Kidney (tissue), 14 donors: Measurements from ENCODE around the gene FBLN7. TPM values are rescaled to one million over a fixed set of nuclear protein-coding genes. Genes with fewer than 3 reads are reported as not detected.

ENCODE experiments used
- DNase-seq, 5 donors: peaks; one replicate each; pipeline ENCODE4 v3.0.0-alpha.2; 2013 to 2020
- FAIRE-seq: peaks from 2 replicates; lab custom pipeline; 2012; peaks lifted over from hg19 to GRCh38; lab: Jason Lieb, UNC
- H3K27ac ChIP-seq, 2 donors: one replicate each; pipeline ENCODE4 v1.7.0; 2013; ENCODE audit warnings: low read depth in 2 of 2, low read length in 2 of 2, inconsistent platforms in 1 of 2
- H3K27me3 ChIP-seq: one replicate; pipeline ENCODE4 v1.7.1; 2013; ENCODE audit warnings: low read length, inconsistent platforms; ENCODE audit not compliant: control insufficient read depth, insufficient read depth
- H3K36me3 ChIP-seq, 3 donors: one replicate each; pipeline versions ENCODE4 v1.7.0 to v1.7.1; 2013; ENCODE audit warnings: low read length in 3 of 3, control low read depth in 1 of 3, inconsistent platforms in 1 of 3; ENCODE audit not compliant: insufficient read depth in 3 of 3, control insufficient read depth in 2 of 3
- H3K4me1 ChIP-seq, 3 donors: one replicate each; pipeline versions ENCODE4 v1.7.0 to v1.7.1; 2013; ENCODE audit warnings: low read length in 3 of 3, inconsistent platforms in 1 of 3, low read depth in 1 of 3; ENCODE audit not compliant: control insufficient read depth in 2 of 3, insufficient read depth in 2 of 3
- H3K4me3 ChIP-seq, 3 donors: one replicate each; pipeline versions ENCODE4 v1.7.0 to v1.8.1; 2013; ENCODE audit warnings: low read length in 3 of 3, control low read depth in 1 of 3, inconsistent platforms in 1 of 3
- H3K9ac ChIP-seq, 3 donors: one replicate each; pipeline versions ENCODE4 v1.7.0 to v1.7.1; 2013; ENCODE audit warnings: low read length in 3 of 3, control low read depth in 1 of 3, inconsistent platforms in 1 of 3
- H3K9me3 ChIP-seq, 3 donors: one replicate each; pipeline versions ENCODE4 v1.7.0 to v1.7.1; 2013; ENCODE audit warnings: low read length in 3 of 3, control low read depth in 1 of 3, inconsistent platforms in 1 of 3; ENCODE audit not compliant: control insufficient read depth in 2 of 3, insufficient read depth in 1 of 3
- intact Hi-C: fragments of 100-400 bp; cut with DNase I; formaldehyde crosslinking; loops from one replicate; pipeline ENCODE4 v1.11.1; 2022
- polyA plus RNA-seq: library from polyadenylated mRNA; stranded (reverse); fragments of 350-450 nt; fragmentation: Illumina TruSeq; extraction: RNeasy Lipid Tissue Mini Kit (QIAGEN cat#74804); gene quantifications from one replicate; pipeline ENCODE4 v1.2.3, GENCODE V29; 2014; ENCODE audit warnings: low read depth, low replicate concordance; ENCODE audit not compliant: insufficient read depth
- total RNA-seq: library from RNA; stranded (reverse); fragmentation: NEBNext Ultra II Directional; extraction: Animal tissue kit (Norgen Biotek cat#: 25700); gene quantifications from one replicate; pipeline ENCODE4 v1.2.1, GENCODE V29; 2021
- TF ChIP-seq, protein P1 (sequence below): IDR thresholded peaks from 3 replicates; pipeline ENCODE4 v1.5.1; 2012; ENCODE audit warnings: mild to moderate bottlenecking, moderate library complexity, borderline replicate concordance; ENCODE audit not compliant: insufficient read depth; ENCODE audit errors: extremely low read depth
- donor health status: control.
- donor health status: control.
- donor health status: control.
- donor health status: control.
- donor health status: control.
- donor health status: DM: yes; HTN: yes; CAD: no.
- donor health status: Normal renal cell carcinoma (clear cell type).

The FBLN7 gene
- total and polyA plus RNA-seq, 2 donors from 2014 or later: 0.71 to 4.6 TPM

DNA sequence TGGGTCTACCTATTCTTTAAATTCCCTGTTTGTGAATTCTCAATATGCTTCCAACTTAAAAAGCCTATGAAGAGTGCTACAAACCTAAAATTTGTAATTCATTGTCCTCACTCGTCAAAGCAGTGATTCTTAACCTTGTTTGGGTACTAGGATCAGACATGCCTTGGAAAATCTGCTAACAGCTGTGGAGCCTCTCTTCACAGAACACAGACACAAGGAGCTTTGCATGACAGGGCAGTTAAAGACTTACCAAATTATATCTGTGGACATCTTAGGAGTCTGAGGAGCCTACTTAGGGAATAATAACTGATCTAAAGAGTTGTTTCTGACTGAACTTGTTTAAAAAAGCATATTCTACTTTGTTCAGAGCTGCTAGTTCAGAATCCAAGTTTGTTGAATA lies 45.0 kb upstream of the FBLN7 start:
- no peaks in the 10 kb centered on the region for H3K9me3 ChIP-seq
- FAIRE-seq: no peak
- no peak overlapping the region for H3K4me3 ChIP-seq
- TF ChIP-seq, protein P1, sequence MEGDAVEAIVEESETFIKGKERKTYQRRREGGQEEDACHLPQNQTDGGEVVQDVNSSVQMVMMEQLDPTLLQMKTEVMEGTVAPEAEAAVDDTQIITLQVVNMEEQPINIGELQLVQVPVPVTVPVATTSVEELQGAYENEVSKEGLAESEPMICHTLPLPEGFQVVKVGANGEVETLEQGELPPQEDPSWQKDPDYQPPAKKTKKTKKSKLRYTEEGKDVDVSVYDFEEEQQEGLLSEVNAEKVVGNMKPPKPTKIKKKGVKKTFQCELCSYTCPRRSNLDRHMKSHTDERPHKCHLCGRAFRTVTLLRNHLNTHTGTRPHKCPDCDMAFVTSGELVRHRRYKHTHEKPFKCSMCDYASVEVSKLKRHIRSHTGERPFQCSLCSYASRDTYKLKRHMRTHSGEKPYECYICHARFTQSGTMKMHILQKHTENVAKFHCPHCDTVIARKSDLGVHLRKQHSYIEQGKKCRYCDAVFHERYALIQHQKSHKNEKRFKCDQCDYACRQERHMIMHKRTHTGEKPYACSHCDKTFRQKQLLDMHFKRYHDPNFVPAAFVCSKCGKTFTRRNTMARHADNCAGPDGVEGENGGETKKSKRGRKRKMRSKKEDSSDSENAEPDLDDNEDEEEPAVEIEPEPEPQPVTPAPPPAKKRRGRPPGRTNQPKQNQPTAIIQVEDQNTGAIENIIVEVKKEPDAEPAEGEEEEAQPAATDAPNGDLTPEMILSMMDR: no peak
- H3K4me1 ChIP-seq: no peaks in the 10 kb centered on the region
- DNase-seq: peak in 1 of 5 donors; percentile 16
- H3K27me3 ChIP-seq: no peaks in the 10 kb centered on the region
- H3K27ac ChIP-seq: no peak overlapping the region
- H3K36me3 ChIP-seq: peaks cover 0 to 9% (median 9%) of the 10 kb centered on the region in 3 donors
- intact Hi-C loops: no loop called here
- no peak overlapping the region for H3K9ac ChIP-seq

DNA sequence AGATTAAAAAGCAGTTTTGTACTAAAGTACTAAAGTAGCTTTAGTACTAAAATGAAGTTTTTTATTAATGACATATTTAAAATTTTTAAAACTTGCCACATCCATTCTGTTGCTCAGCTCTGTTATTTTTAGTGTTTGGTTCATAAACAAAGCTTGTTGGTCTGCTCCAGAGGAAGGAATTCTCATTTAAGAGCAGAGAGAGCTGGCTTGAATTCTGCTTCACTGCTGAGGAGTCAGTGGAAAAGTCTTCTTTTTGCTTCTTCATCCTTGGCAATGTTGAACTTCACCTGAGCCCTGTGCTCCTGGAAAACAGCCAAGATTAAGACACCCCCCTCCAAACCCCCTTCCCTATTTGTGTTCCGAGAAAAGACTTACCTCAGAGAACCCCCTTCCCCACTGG lies 42.5 kb upstream of the FBLN7 start:
- H3K4me3 ChIP-seq: no peak overlapping the region
- TF ChIP-seq, protein P1: no peak
- no peaks in the 10 kb centered on the region for H3K4me1 ChIP-seq
- FAIRE-seq (no peak), DNase-seq (no peak)
- H3K9me3 ChIP-seq: no peaks in the 10 kb centered on the region
- peaks cover 7 to 12% (median 8%) of the 10 kb centered on the region in 3 donors for H3K36me3 ChIP-seq
- no peaks in the 10 kb centered on the region for H3K27me3 ChIP-seq
- intact Hi-C loops: no loop called here
- no peak overlapping the region for H3K9ac ChIP-seq
- no peak overlapping the region for H3K27ac ChIP-seq

DNA sequence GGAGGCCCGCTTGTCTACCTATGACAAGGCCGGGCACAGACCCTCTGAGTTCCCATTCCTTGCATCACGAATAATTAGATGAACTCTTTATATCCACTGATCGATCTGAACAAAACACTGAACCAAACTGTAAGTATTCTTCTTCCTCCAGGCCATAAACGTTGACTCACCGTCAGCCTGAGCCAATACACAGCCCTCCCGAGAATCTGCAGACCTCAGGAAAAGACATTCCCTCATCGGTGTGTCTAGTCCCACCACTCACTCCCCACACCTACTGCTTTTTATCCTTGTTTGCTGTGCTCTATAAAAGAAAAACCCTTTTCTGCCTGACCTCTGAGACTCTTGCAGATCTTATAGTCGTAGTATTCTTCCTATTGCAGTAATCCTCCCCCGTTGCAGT lies 42.1 kb upstream of the FBLN7 start:
- H3K9ac ChIP-seq: no peak overlapping the region
- no peaks in the 10 kb centered on the region for H3K4me1 ChIP-seq
- H3K36me3 ChIP-seq: peaks cover 7 to 12% (median 8%) of the 10 kb centered on the region in 3 donors
- TF ChIP-seq, protein P1: no peak
- intact Hi-C loops: no loop called here
- no peak overlapping the region for H3K27ac ChIP-seq
- no peak overlapping the region for H3K4me3 ChIP-seq
- DNase-seq (no peak), FAIRE-seq (no peak)
- H3K9me3 ChIP-seq: no peaks in the 10 kb centered on the region
- no peaks in the 10 kb centered on the region for H3K27me3 ChIP-seq
